Tibial nerve (tissue), 4 donors: ENCODE measurements around the gene LYRM4. TPM values are rescaled to one million over a fixed set of nuclear protein-coding genes. Genes with fewer than 3 reads are reported as not detected.

Source experiments
- DNase-seq, 2 donors: peaks; one replicate each; pipeline ENCODE4 v3.0.0-alpha.2; 2019; ENCODE audit warnings: low spot score in 2 of 2
- H3K27ac ChIP-seq, 4 donors: fragments of 200-600 bp; sonication (generic) in 3 of 4; one replicate each; pipeline ENCODE4 v1.5.1; 2017 to 2019; ENCODE audit warnings: mild to moderate bottlenecking in 1 of 4
- H3K27me3 ChIP-seq, 2 donors: fragments of 200-600 bp; sonication (generic) in 1 of 2; one replicate each; pipeline versions ENCODE4 v1.5.1 to v1.6.0; 2017 to 2019
- H3K36me3 ChIP-seq, 3 donors: fragments of 200-600 bp; sonication (generic); one replicate each; pipeline ENCODE4 v1.5.1; 2018 to 2019
- H3K4me1 ChIP-seq, 4 donors: fragments of 200-600 bp; sonication (generic) in 3 of 4; one replicate each; pipeline ENCODE4 v1.5.1; 2017 to 2019
- H3K4me3 ChIP-seq, 4 donors: fragments of 200-600 bp; sonication (generic) in 3 of 4; one replicate each; pipeline ENCODE4 v1.5.1; 2017 to 2019; ENCODE audit warnings: mild to moderate bottlenecking in 1 of 4, moderate library complexity in 1 of 4
- H3K9me3 ChIP-seq, 4 donors: fragments of 200-600 bp; sonication (generic) in 3 of 4; one replicate each; pipeline ENCODE4 v1.5.1; 2017 to 2019
- CTCF ChIP-seq, 5 experiments: fragments of 200-600 bp in 3 of 5; fragments of 450-650 bp in 2 of 5; sonication (generic) in 3 of 5; IDR thresholded peaks; one replicate each; pipeline ENCODE4 v1.5.1; 2016 to 2019; ENCODE audit warnings: antibody characterized with exemption in 5 of 5, mild to moderate bottlenecking in 3 of 5, moderate library complexity in 2 of 5
- EP300 ChIP-seq, 2 donors: sonication (generic); formaldehyde crosslinking; IDR thresholded peaks; one replicate each; pipeline ENCODE4 v1.6.1; 2017; ENCODE audit warnings: antibody characterized with exemption in 2 of 2, mild to moderate bottlenecking in 1 of 2
- POLR2A ChIP-seq, 2 donors: fragments of 450-650 bp; IDR thresholded peaks; one replicate each; pipeline ENCODE4 v1.6.1; 2017; ENCODE audit warnings: antibody characterized with exemption in 2 of 2, mild to moderate bottlenecking in 2 of 2, moderate library complexity in 2 of 2
- WGBS, 2 donors: methylation state at CpG; one replicate each; pipeline ENCODE4 v1.1.5; 2018; 5-methylcytosine and 5-hydroxymethylcytosine counted together
- total RNA-seq, 4 donors: library from RNA; depleted of rRNA; stranded (reverse); fragments of >200 nt; gene quantifications; one replicate each; pipeline ENCODE4 v1.1.0, GENCODE V29; 2016

LYRM4 gene
- total RNA-seq, 4 donors from 2014 or later: 21.8 to 31.0 (median 27.4) TPM

- Histone ChIP-seq H3K36me3 (no peaks in the 10 kb centered on the region), H3K4me1 (peaks cover 0 to 6% (median 0%) of the 10 kb centered on the region in 4 donors), H3K9me3 (no peaks in the 10 kb centered on the region), H3K27ac (no peak overlapping the region), H3K27me3 (no peaks in the 10 kb centered on the region), H3K4me3 (no peak overlapping the region)
- no peak for TF ChIP-seq EP300 (IDR thresholded peaks at IDR 0.05)
- DNase-seq: no peak
- WGBS, 2 donors: 82 to 96% methylated on average over 1 of the region's 1 CpG
Measured at GRCh38 chr6:5159162-5159561, 101.6 kb downstream of the LYRM4 start.

DNA sequence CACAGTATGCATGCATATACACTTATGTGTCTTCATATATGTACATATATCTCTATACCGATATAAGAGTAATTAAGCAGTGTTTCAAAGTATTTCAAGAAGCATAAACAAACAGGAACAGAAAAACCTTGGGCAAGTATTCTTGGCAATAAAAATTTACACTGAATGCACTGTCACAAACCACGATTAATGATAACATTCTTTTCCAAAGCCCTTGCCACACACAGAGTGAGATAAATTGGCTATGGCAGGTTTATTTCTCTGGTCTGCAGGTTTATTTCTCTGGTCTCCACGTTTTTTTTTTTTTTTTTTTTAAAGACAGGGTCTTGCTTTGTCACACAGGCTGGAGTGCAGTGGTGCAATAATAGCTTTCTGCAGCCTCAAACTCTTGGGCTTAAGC, 102.6 kb downstream of the LYRM4 start:
- Histone ChIP-seq H3K27ac (no peak overlapping the region), H3K27me3 (no peaks in the 10 kb centered on the region), H3K4me1 (no peaks in the 10 kb centered on the region), H3K4me3 (no peak overlapping the region), H3K36me3 (no peaks in the 10 kb centered on the region), H3K9me3 (no peaks in the 10 kb centered on the region)
- TF ChIP-seq POLR2A (IDR thresholded peaks at IDR 0.05) (no peak), CTCF (IDR thresholded peaks at IDR 0.05) (no peak), EP300 (IDR thresholded peaks at IDR 0.05) (no peak)
- no peak for DNase-seq
- 35 to 43% methylated on average over 3 of the region's 3 CpGs for WGBS, 2 donors

DNA sequence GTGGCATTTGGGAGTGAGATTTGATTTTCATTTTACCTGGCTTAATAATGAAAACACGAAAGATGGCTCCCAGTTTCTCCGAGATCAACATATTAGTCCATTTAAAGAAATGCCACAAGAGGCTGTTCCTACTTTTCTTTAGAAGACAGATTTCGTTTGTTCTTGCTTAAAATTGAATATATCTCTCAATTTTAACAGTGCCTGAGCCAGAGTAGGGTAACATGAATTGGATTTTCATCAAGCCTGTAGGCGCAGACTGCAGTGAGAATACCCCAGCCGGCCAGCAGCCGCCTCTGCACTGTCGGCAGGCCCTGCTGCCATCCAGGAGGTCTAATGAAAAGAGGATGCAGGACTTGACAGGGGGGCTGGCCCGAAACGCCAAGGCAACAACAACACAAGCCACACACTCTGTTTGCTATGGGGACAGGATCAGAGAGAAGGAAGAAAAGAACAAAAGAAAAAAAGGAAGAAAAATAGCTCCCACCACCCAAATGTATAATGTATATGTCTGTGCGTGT, 103.1 kb downstream of the LYRM4 start:
- no peaks in the 10 kb centered on the region for H3K27me3 ChIP-seq

DNA sequence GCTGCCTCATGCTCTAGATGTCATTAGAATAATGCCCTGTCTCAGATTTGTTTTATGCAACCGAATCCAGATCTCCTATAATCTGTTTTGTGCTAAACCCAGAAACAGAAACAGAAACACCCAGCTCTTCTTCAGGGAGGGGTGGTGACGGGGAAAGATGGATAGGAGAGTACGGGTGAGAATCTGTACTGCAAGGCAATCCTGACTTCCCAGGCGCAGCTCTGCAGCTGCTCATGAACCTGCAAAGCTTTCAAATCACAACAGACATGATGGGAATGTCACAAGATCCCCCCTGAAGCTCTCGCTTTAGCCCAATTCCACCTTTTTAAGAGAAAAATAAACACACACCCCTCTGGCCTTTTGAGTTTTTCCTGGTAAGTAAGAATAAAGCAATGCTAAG, 104.1 kb downstream of the LYRM4 start:
- TF ChIP-seq POLR2A (IDR thresholded peaks at IDR 0.05): no peak
- no peak for TF ChIP-seq EP300 (IDR thresholded peaks at IDR 0.05)
- TF ChIP-seq CTCF (IDR thresholded peaks at IDR 0.05): no peak
- DNase-seq: no peak
- H3K4me1 ChIP-seq: no peaks in the 10 kb centered on the region
- no peak overlapping the region for H3K4me3 ChIP-seq
- H3K36me3 ChIP-seq: no peaks in the 10 kb centered on the region
- H3K27me3 ChIP-seq: no peaks in the 10 kb centered on the region
- no peaks in the 10 kb centered on the region for H3K9me3 ChIP-seq
- no peak overlapping the region for H3K27ac ChIP-seq
- WGBS, 2 donors: 56 to 66% methylated on average over 5 of the region's 5 CpGs

More for the DNA sequence above, 103.1 kb downstream of the LYRM4 start:
- Histone ChIP-seq H3K4me1 (no peaks in the 10 kb centered on the region), H3K4me3 (no peak overlapping the region), H3K27ac (no peak overlapping the region), H3K36me3 (no peaks in the 10 kb centered on the region), H3K9me3 (no peaks in the 10 kb centered on the region)
- 62 to 71% methylated on average over 10 of the region's 10 CpGs for WGBS, 2 donors
- DNase-seq: no peak
- no peak for TF ChIP-seq EP300 (IDR thresholded peaks at IDR 0.05)
- no peak for TF ChIP-seq POLR2A (IDR thresholded peaks at IDR 0.05)
- TF ChIP-seq CTCF (IDR thresholded peaks at IDR 0.05): no peak

GRCh38 chr6:5155906-5156305, 104.8 kb downstream of the LYRM4 start:
- peaks cover 0 to 4% (median 0%) of the 10 kb centered on the region in 4 donors for H3K4me1 ChIP-seq
- no peak for DNase-seq
- TF ChIP-seq EP300 (IDR thresholded peaks at IDR 0.05) (no peak), CTCF (IDR thresholded peaks at IDR 0.05) (no peak), POLR2A (IDR thresholded peaks at IDR 0.05) (no peak)
- H3K4me3 ChIP-seq: no peak overlapping the region
- H3K27ac ChIP-seq: no peak overlapping the region
- 60 to 79% methylated on average over 3 of the region's 3 CpGs for WGBS, 2 donors
- no peaks in the 10 kb centered on the region for H3K9me3 ChIP-seq
- no peaks in the 10 kb centered on the region for H3K27me3 ChIP-seq
- H3K36me3 ChIP-seq: no peaks in the 10 kb centered on the region

GRCh38 chr6:5153186-5153585, 107.6 kb downstream of the LYRM4 start:
- 93 to 97% methylated on average over 5 of the region's 5 CpGs for WGBS, 2 donors
- no peak for DNase-seq
- Histone ChIP-seq H3K4me1 (peaks cover 0 to 4% (median 0%) of the 10 kb centered on the region in 4 donors), H3K36me3 (no peaks in the 10 kb centered on the region), H3K4me3 (no peak overlapping the region), H3K9me3 (no peaks in the 10 kb centered on the region), H3K27me3 (no peaks in the 10 kb centered on the region), H3K27ac (no peak overlapping the region)
- TF ChIP-seq POLR2A (IDR thresholded peaks at IDR 0.05) (no peak), EP300 (IDR thresholded peaks at IDR 0.05) (no peak), CTCF (IDR thresholded peaks at IDR 0.05) (no peak)
